BJ (cell line): ENCODE results near the gene SPATA1. TPM values are rescaled to one million over a fixed set of nuclear protein-coding genes. Genes with fewer than 3 reads are reported as not detected.

Experiments used
- CTCF ChIA-PET: fragments of 350-600 bp; formaldehyde crosslinking; extraction: SDS; loops from one replicate; lab custom pipeline; 2021; ENCODE audit warnings: antibody characterized with exemption, inconsistent platforms; lab: Yijun Ruan, JAX
- POLR2A ChIA-PET: fragments of 300-600 bp; sonication (Branson Sonifier 250); formaldehyde crosslinking; extraction: SDS; loops from one replicate; lab custom pipeline; 2021; ENCODE audit warnings: antibody characterized with exemption; lab: Charles Lee
- DNase-seq: peaks from one replicate; pipeline ENCODE4 v3.0.0-alpha.2; 2011; ENCODE audit warnings: low read depth
- H3K27me3 ChIP-seq: 2 replicates; pipeline ENCODE4 v1.6.0; 2011; ENCODE audit warnings: low read length; ENCODE audit not compliant: control insufficient read depth, insufficient read depth
- H3K36me3 ChIP-seq: 2 replicates; pipeline ENCODE4 v1.5.1; 2011; ENCODE audit warnings: low read length; ENCODE audit not compliant: control insufficient read depth, insufficient read depth
- H3K4me3 ChIP-seq: 2 replicates; pipeline ENCODE4 v1.5.1; 2011; ENCODE audit warnings: low read depth, mild to moderate bottlenecking, control low read depth, low read length
- CTCF ChIP-seq: IDR thresholded peaks from 2 replicates; pipeline ENCODE4 v1.5.1; 2011; ENCODE audit warnings: low read depth, mild to moderate bottlenecking, control low read depth, inconsistent platforms, low read length, moderate library complexity; ENCODE audit not compliant: insufficient read depth
- polyA plus RNA-seq: library from polyadenylated mRNA; depleted of rRNA; stranded (reverse); fragments of >200 nt; gene quantifications from 2 replicates; pipeline ENCODE4 v1.2.3, GENCODE V29; 2011; rRNA removed

The SPATA1 gene
- polyA plus RNA-seq, 1 experiment = 0.69 TPM

GRCh38 chr1:84613026-84613425 lies 106.8 kb downstream of the SPATA1 start:
- ChIA-PET CTCF (interaction anchor here (0.6 to 2.0 kb wide), 4 partner anchors 9 to 171 kb away, joined by 3 to 7 read pairs (median 4); no protein-coding TSS in a partner anchor), POLR2A (no interaction called here)
- no peak for TF ChIP-seq CTCF
- H3K4me3 ChIP-seq = no peak overlapping the region
- H3K27me3 ChIP-seq = no peaks in the 10 kb centered on the region
- DNase-seq = no peak
- H3K36me3 ChIP-seq = no peaks in the 10 kb centered on the region

- no peaks in the 10 kb centered on the region for H3K36me3 ChIP-seq
- ChIA-PET CTCF (interaction anchor here (0.8 to 1.4 kb wide), 2 partner anchors 8 to 172 kb away, joined by 3 to 6 read pairs; no protein-coding TSS in a partner anchor), POLR2A (no interaction called here)
- no peak for DNase-seq
- H3K27me3 ChIP-seq = no peaks in the 10 kb centered on the region
- TF ChIP-seq CTCF = no peak
- H3K4me3 ChIP-seq = no peak overlapping the region
These were observed 107.7 kb downstream of the SPATA1 start for GRCh38 chr1:84613887-84614286.

GRCh38 chr1:84615790-84616189 lies 109.6 kb downstream of the SPATA1 start:
- ChIA-PET CTCF (interaction anchor here (1.0 kb wide), 2 partner anchors 11 to 23 kb away, joined by 3 read pairs; no protein-coding TSS in a partner anchor), POLR2A (no interaction called here)
- no peak for TF ChIP-seq CTCF

More at GRCh38 chr1:84615790-84616189, 109.6 kb downstream of the SPATA1 start:
- no peak for DNase-seq
- Histone ChIP-seq H3K36me3 (no peaks in the 10 kb centered on the region), H3K4me3 (no peak overlapping the region), H3K27me3 (no peaks in the 10 kb centered on the region)

Other genes with a start within 250 kb of the SPATA1 start
- 0.20 and 0.43 TPM in 2 replicates for gene SAMD13, start 204.7 kb upstream of the SPATA1 start, polyA plus RNA-seq
- not detected in 2 replicates for gene DNASE2B, start 107.9 kb upstream of the SPATA1 start, polyA plus RNA-seq
- 17.1 and 31.1 TPM in 2 replicates for gene RPF1, start 27.1 kb upstream of the SPATA1 start, polyA plus RNA-seq
- gene GNG5, start 195 bp downstream of the SPATA1 start, polyA plus RNA-seq = 60.4 and 92.3 TPM in 2 replicates
- 14.4 and 25.3 TPM in 2 replicates for gene CTBS, start 68.1 kb downstream of the SPATA1 start, polyA plus RNA-seq
- gene SSX2IP, start 184.1 kb downstream of the SPATA1 start, polyA plus RNA-seq = 6.5 and 14.8 TPM in 2 replicates